ENCODE data around the gene DBT. TPM values are rescaled to one million over a fixed set of nuclear protein-coding genes. Genes with fewer than 3 reads are reported as not detected.
"Not testable (repeated sequence)": the region's sequence is repeated elsewhere in the genome, so short reads cannot be mapped to it uniquely, and the experiment has no call there.

Gene DBT
- total RNA-seq, 1 donor from 2014 or later, result 11.6 TPM

DNA sequence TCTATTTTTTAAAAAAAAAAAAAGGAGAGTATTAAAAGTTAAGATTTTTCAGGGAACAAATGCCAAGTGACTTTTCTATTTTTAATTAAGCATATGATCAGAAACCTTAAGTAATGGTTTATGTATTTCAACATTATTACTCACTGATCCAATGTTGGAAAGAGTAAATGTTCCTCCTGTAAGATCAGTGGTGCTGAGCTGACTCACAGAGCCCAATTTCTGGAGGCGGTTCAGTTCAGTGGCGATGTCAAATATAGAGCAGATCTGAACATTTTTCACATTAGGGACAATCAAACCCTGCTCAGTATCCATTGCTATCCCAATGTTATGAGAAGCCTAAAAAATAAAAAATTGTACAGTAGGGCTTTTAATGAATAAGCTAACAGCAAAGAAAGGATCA, 43.3 kb downstream of the DBT start:
- no peaks in the 10 kb centered on the region for H3K27me3 Mint-ChIP-seq
- intact Hi-C loops (cut with micrococcal nuclease), result no loop called here
- TF ChIP-seq, protein P1, sequence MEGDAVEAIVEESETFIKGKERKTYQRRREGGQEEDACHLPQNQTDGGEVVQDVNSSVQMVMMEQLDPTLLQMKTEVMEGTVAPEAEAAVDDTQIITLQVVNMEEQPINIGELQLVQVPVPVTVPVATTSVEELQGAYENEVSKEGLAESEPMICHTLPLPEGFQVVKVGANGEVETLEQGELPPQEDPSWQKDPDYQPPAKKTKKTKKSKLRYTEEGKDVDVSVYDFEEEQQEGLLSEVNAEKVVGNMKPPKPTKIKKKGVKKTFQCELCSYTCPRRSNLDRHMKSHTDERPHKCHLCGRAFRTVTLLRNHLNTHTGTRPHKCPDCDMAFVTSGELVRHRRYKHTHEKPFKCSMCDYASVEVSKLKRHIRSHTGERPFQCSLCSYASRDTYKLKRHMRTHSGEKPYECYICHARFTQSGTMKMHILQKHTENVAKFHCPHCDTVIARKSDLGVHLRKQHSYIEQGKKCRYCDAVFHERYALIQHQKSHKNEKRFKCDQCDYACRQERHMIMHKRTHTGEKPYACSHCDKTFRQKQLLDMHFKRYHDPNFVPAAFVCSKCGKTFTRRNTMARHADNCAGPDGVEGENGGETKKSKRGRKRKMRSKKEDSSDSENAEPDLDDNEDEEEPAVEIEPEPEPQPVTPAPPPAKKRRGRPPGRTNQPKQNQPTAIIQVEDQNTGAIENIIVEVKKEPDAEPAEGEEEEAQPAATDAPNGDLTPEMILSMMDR (IDR thresholded peaks at IDR 0.05), result no peak
- no peak overlapping the region for H3K27ac Mint-ChIP-seq
- H3K4me3 Mint-ChIP-seq, result no peak overlapping the region
- ChIA-PET CTCF (no interaction called here), POLR2A (no interaction called here)
- peaks cover 77% of the 10 kb centered on the region for H3K36me3 Mint-ChIP-seq (ENCODE audit: low read depth)
- ATAC-seq (ENCODE audit: low read depth) (no peak), DNase-seq (no peak)
- H3K4me1 Mint-ChIP-seq, result no peaks in the 10 kb centered on the region
- H3K9me3 Mint-ChIP-seq, result peaks cover 6% of the 10 kb centered on the region

- H3K27ac Mint-ChIP-seq; ATAC-seq (ENCODE audit: low read depth); intact Hi-C loops (cut with micrococcal nuclease); DNase-seq; CTCF ChIA-PET; H3K27me3 Mint-ChIP-seq; H3K4me3 Mint-ChIP-seq; H3K4me1 Mint-ChIP-seq; POLR2A ChIA-PET; H3K9me3 Mint-ChIP-seq: not testable (repeated sequence)
- H3K36me3 Mint-ChIP-seq (ENCODE audit: low read depth), result peaks cover 77% of the 10 kb centered on the region
These were observed 44.0 kb downstream of the DBT start for GRCh38 chr1:100205593-100205992.

- H3K36me3 Mint-ChIP-seq (ENCODE audit: low read depth), result peaks cover 78% of the 10 kb centered on the region
- DNase-seq; H3K4me1 Mint-ChIP-seq; H3K27me3 Mint-ChIP-seq; H3K27ac Mint-ChIP-seq; POLR2A ChIA-PET; CTCF ChIA-PET; ATAC-seq (ENCODE audit: low read depth); intact Hi-C loops (cut with micrococcal nuclease); H3K9me3 Mint-ChIP-seq; H3K4me3 Mint-ChIP-seq: not testable (repeated sequence)
These were observed 44.5 kb downstream of the DBT start for GRCh38 chr1:100205103-100205502.

DNA sequence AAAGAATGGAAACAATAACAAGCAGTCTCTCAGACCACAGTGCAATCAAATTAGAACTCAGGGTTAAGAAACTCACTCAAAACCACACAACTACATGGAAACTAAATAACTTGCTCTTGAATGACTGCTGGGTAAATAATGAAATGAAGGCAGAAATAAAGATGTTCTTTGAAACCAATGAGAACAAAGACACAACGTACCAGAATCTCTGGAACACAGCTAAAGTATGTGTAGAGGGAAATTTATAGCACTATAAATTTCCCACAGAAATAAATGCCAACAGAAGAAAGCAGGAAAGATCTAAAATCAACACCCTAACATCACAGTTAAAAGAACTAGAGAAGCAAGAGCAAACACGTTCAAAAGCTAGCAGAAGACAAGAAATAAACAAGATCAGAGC, 46.9 kb downstream of the DBT start:
- H3K27me3 Mint-ChIP-seq; CTCF ChIA-PET; intact Hi-C loops (cut with micrococcal nuclease); POLR2A ChIA-PET; H3K4me1 Mint-ChIP-seq; H3K4me3 Mint-ChIP-seq; H3K9me3 Mint-ChIP-seq; DNase-seq; ATAC-seq (ENCODE audit: low read depth); H3K27ac Mint-ChIP-seq: not testable (repeated sequence)
- peaks cover 82% of the 10 kb centered on the region for H3K36me3 Mint-ChIP-seq (ENCODE audit: low read depth)

GRCh38 chr1:100200060-100200459, 49.6 kb downstream of the DBT start:
- POLR2A ChIA-PET; CTCF ChIA-PET; H3K27ac Mint-ChIP-seq; ATAC-seq (ENCODE audit: low read depth); intact Hi-C loops (cut with micrococcal nuclease); DNase-seq; H3K9me3 Mint-ChIP-seq; H3K27me3 Mint-ChIP-seq; H3K4me3 Mint-ChIP-seq; H3K4me1 Mint-ChIP-seq: not testable (repeated sequence)
- peaks cover 83% of the 10 kb centered on the region for H3K36me3 Mint-ChIP-seq (ENCODE audit: low read depth)

DNA sequence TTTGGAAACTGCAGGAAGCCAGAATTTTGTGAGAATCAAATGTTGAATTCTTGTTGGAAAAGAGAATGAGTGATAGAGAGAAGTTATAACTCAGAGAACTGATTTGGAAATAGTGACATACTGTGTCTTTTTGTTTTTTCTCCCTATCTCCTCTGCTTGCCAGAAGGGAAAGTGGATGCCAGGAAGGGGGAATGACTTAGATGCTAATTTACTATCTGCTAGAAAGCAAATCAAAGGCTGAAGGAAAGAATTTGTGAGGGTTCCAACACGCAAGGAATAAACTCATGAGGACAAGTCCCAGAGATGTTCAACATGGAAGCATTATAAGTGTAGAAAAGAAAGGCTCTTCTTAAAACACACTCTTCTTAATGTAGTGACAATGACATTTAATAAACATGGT, 51.0 kb downstream of the DBT start:
- CTCF ChIA-PET, result no interaction called here
- TF ChIP-seq, protein P1 (IDR thresholded peaks at IDR 0.05), result no peak
- intact Hi-C loops (cut with micrococcal nuclease), result no loop called here
- Mint-ChIP-seq H3K27ac (no peak overlapping the region), H3K9me3 (no peaks in the 10 kb centered on the region), H3K4me1 (no peaks in the 10 kb centered on the region), H3K36me3 (ENCODE audit: low read depth) (peaks cover 70% of the 10 kb centered on the region), H3K4me3 (no peak overlapping the region), H3K27me3 (no peaks in the 10 kb centered on the region)
- DNase-seq, result no peak
- POLR2A ChIA-PET, result no interaction called here
- no peak for ATAC-seq (ENCODE audit: low read depth)

- no peak overlapping the region for H3K4me3 Mint-ChIP-seq
- no peak for DNase-seq
- peaks cover 15% of the 10 kb centered on the region for H3K4me1 Mint-ChIP-seq
- no peak for ATAC-seq (ENCODE audit: low read depth)
- ChIA-PET POLR2A (no interaction called here), CTCF (no interaction called here)
- H3K36me3 Mint-ChIP-seq (ENCODE audit: low read depth), result peaks cover 11% of the 10 kb centered on the region
- no peaks in the 10 kb centered on the region for H3K27me3 Mint-ChIP-seq
- TF ChIP-seq, protein P1 (IDR thresholded peaks at IDR 0.05), result no peak
- intact Hi-C loops (cut with micrococcal nuclease), result no loop called here
- H3K9me3 Mint-ChIP-seq, result no peaks in the 10 kb centered on the region
- H3K27ac Mint-ChIP-seq, result no peak overlapping the region
These were observed 61.0 kb downstream of the DBT start for GRCh38 chr1:100188617-100189016.
